ENCODE data around the gene TOX3. TPM values are rescaled to one million over a fixed set of nuclear protein-coding genes. Genes with fewer than 3 reads are reported as not detected.

Gene TOX3
- total RNA-seq, 1 donor from 2014 or later = 48.1 TPM

DNA sequence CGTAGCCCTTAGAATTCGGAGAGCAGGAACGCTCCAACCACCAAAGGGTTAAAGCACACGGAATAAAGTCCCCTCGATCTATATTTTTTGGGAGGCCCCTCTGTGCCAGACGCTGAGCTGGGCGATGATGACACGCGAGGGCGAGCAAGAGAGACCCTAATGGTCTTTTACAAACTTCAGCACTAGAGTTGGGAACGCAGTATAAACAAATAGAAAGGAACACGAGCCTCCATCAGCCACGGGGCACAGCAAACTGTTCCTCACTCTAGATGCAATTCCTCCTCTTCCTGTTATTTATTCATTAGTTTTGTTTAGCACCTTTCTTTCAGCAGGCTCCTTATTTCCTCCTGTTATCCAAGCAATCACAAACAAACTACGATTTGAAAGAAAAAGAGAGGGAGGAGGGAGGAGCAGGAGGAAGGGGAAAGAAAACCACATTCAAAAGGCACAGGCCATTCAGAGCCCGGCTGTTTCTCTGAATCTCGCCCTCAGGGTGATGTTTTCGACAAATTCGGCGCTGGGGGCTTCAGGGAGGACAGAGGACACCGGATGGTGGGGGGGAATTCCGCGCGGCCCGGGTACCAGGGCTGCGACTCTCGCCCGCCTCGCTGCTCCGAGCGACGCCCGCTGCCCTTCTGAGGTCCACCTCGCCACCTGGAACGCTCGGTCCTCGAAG, 1.6 kb downstream of the TOX3 start:
- no peak overlapping the region for H2AFZ ChIP-seq (replicated peaks)
- peak overlapping the region; percentile 86 for H3K4me3 ChIP-seq
- H3K9me3 Mint-ChIP-seq = peaks cover 6% of the 10 kb centered on the region
- peaks cover 51% of the 10 kb centered on the region for H3K4me1 ChIP-seq
- H4K20me1 ChIP-seq (ENCODE audit: low read depth) = peaks cover 66% of the 10 kb centered on the region
- peak overlapping the region; percentile 94 for H3K27ac Mint-ChIP-seq
- peak overlapping the region; percentile 32 for H3K27ac ChIP-seq
- H3K4me3 Mint-ChIP-seq = peak overlapping the region; percentile 97
- no peaks in the 10 kb centered on the region for H3K27me3 ChIP-seq
- peak overlapping the region; percentile 99 for H3K4me2 ChIP-seq
- TF ChIP-seq EZH2 (IDR thresholded peaks at IDR 0.05) (peak; percentile 6), EZH2phosphoT487 (IDR thresholded peaks at IDR 0.05) (no peak)
- TF ChIP-seq, protein P1, sequence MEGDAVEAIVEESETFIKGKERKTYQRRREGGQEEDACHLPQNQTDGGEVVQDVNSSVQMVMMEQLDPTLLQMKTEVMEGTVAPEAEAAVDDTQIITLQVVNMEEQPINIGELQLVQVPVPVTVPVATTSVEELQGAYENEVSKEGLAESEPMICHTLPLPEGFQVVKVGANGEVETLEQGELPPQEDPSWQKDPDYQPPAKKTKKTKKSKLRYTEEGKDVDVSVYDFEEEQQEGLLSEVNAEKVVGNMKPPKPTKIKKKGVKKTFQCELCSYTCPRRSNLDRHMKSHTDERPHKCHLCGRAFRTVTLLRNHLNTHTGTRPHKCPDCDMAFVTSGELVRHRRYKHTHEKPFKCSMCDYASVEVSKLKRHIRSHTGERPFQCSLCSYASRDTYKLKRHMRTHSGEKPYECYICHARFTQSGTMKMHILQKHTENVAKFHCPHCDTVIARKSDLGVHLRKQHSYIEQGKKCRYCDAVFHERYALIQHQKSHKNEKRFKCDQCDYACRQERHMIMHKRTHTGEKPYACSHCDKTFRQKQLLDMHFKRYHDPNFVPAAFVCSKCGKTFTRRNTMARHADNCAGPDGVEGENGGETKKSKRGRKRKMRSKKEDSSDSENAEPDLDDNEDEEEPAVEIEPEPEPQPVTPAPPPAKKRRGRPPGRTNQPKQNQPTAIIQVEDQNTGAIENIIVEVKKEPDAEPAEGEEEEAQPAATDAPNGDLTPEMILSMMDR (IDR thresholded peaks at IDR 0.05) = no peak
- peaks cover 8% of the 10 kb centered on the region for H3K27me3 Mint-ChIP-seq (ENCODE audit: insufficient read depth, low read depth)
- peaks cover 67% of the 10 kb centered on the region for H3K79me2 ChIP-seq (ENCODE audit: low read depth)
- peaks cover 40% of the 10 kb centered on the region for H3F3A ChIP-seq (ENCODE audit: low read depth)
- peaks cover 10% of the 10 kb centered on the region for H3K36me3 ChIP-seq
- DNase-seq (ENCODE audit: low spot score) = peak; percentile 54
- H3K36me3 Mint-ChIP-seq = peaks cover 23% of the 10 kb centered on the region
- H3K9ac ChIP-seq = peak overlapping the region; percentile 81
- H3K4me1 Mint-ChIP-seq = peaks cover 44% of the 10 kb centered on the region
- H3K9me3 ChIP-seq (ENCODE audit: low read depth) = no peaks in the 10 kb centered on the region

DNA sequence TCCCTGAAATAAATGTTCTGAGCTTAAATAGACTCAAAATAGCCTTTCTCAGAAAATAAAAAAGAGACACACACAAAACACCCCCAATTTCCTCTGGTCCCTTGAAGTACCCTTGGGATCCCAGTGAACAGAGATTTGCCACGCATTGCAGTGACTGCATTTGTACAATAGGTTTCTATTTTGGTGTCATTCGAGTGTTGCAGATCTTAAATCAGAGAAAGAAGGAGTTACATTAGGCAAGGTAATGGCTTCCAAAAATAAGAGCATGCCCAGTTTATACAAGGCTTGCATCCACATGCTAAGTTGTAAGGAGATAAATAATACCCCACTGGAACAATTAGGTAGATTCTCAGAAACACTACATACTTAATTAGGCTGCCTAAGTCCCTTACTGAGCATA, 2.2 kb downstream of the TOX3 start:
- peaks cover 41% of the 10 kb centered on the region for H3K4me1 Mint-ChIP-seq
- H3K27me3 Mint-ChIP-seq (ENCODE audit: insufficient read depth, low read depth) = peaks cover 8% of the 10 kb centered on the region
- H3K9ac ChIP-seq = peak overlapping the region; percentile 81
- H3K27ac Mint-ChIP-seq = peak overlapping the region; percentile 94
- peaks cover 12% of the 10 kb centered on the region for H3K36me3 ChIP-seq
- H3K4me1 ChIP-seq = peaks cover 47% of the 10 kb centered on the region
- H3K27ac ChIP-seq = peak overlapping the region; percentile 32
- H2AFZ ChIP-seq (replicated peaks) = no peak overlapping the region
- H3K9me3 Mint-ChIP-seq = peaks cover 8% of the 10 kb centered on the region
- peaks cover 72% of the 10 kb centered on the region for H4K20me1 ChIP-seq (ENCODE audit: low read depth)
- peak overlapping the region; percentile 97 for H3K4me3 Mint-ChIP-seq
- peaks cover 70% of the 10 kb centered on the region for H3K79me2 ChIP-seq (ENCODE audit: low read depth)
- peak overlapping the region; percentile 86 for H3K4me3 ChIP-seq
- no peaks in the 10 kb centered on the region for H3K9me3 ChIP-seq (ENCODE audit: low read depth)
- peak overlapping the region; percentile 99 for H3K4me2 ChIP-seq
- peaks cover 33% of the 10 kb centered on the region for H3F3A ChIP-seq (ENCODE audit: low read depth)
- H3K36me3 Mint-ChIP-seq = peaks cover 27% of the 10 kb centered on the region
- no peak for DNase-seq (ENCODE audit: low spot score)
- TF ChIP-seq EZH2phosphoT487 (IDR thresholded peaks at IDR 0.05) (no peak), EZH2 (IDR thresholded peaks at IDR 0.05) (no peak)
- TF ChIP-seq, protein P1 (IDR thresholded peaks at IDR 0.05) = no peak
- H3K27me3 ChIP-seq = no peaks in the 10 kb centered on the region

DNA sequence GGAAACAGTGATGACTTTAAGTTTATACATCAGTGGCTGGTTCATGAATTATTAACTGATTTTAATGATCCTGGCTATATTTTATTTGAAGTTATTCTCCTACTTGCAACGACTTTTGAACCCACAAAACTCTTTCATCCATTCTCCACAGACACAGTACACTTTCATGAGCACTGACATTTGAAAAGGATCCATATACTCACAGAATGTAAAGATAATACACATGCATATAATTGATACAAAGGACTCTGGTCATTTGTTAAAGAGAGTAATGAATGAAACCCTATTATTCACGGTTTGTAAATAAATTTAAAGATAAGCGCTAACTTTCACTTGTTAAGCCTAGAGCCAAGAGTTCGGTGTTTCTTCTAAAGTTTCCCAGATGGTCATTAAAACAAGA, 3.3 kb downstream of the TOX3 start:
- H3K4me1 Mint-ChIP-seq = peaks cover 32% of the 10 kb centered on the region
- TF ChIP-seq EZH2phosphoT487 (IDR thresholded peaks at IDR 0.05) (no peak), EZH2 (IDR thresholded peaks at IDR 0.05) (no peak)
- TF ChIP-seq, protein P1 (IDR thresholded peaks at IDR 0.05) = no peak
- Histone ChIP-seq H4K20me1 (ENCODE audit: low read depth) (peaks cover 81% of the 10 kb centered on the region), H3K9ac (peak overlapping the region; percentile 81), H3K9me3 (ENCODE audit: low read depth) (no peaks in the 10 kb centered on the region), H3K79me2 (ENCODE audit: low read depth) (peaks cover 81% of the 10 kb centered on the region), H3K36me3 (peaks cover 21% of the 10 kb centered on the region), H3K27ac (no peak overlapping the region), H3K4me1 (peaks cover 50% of the 10 kb centered on the region), H3K4me2 (peak overlapping the region; percentile 99), H3K4me3 (peak overlapping the region; percentile 86), H3F3A (ENCODE audit: low read depth) (peaks cover 24% of the 10 kb centered on the region), H3K27me3 (no peaks in the 10 kb centered on the region), H2AFZ (replicated peaks) (no peak overlapping the region)
- H3K9me3 Mint-ChIP-seq = peaks cover 16% of the 10 kb centered on the region
- H3K36me3 Mint-ChIP-seq = peaks cover 37% of the 10 kb centered on the region
- DNase-seq (ENCODE audit: low spot score) = no peak
- H3K27me3 Mint-ChIP-seq (ENCODE audit: insufficient read depth, low read depth) = peaks cover 8% of the 10 kb centered on the region
- peak overlapping the region; percentile 2 for H3K27ac Mint-ChIP-seq
- H3K4me3 Mint-ChIP-seq = peak overlapping the region; percentile 97

All from neural progenitor cell (in vitro differentiated cells).